Glutamatergic neuron (in vitro differentiated cells): Measurements from ENCODE around the gene FBN2. TPM values are rescaled to one million over a fixed set of nuclear protein-coding genes. Genes with fewer than 3 reads are reported as not detected.
"Not testable (repeated sequence)": the region's sequence is repeated elsewhere in the genome, so short reads cannot be mapped to it uniquely, and the experiment has no call there.

Experiments
- DNase-seq: peaks from one replicate; pipeline ENCODE4 v3.0.0; 2022
- H3K27ac Mint-ChIP-seq: one replicate; pipeline ENCODE4 v1.8.0; 2020; ENCODE audit warnings: mild to moderate bottlenecking, mixed read lengths, inconsistent platforms; ENCODE audit not compliant: unreplicated experiment
- H3K27me3 Mint-ChIP-seq: one replicate; pipeline ENCODE4 v1.8.0; 2020; ENCODE audit warnings: mild to moderate bottlenecking, moderate library complexity, mixed read lengths, inconsistent platforms; ENCODE audit not compliant: unreplicated experiment
- H3K36me3 Mint-ChIP-seq: one replicate; pipeline ENCODE4 v1.8.0; 2020; ENCODE audit warnings: mild to moderate bottlenecking, mixed read lengths, inconsistent platforms; ENCODE audit not compliant: unreplicated experiment
- H3K4me1 Mint-ChIP-seq: one replicate; pipeline ENCODE4 v1.8.0; 2020; ENCODE audit warnings: mild to moderate bottlenecking, low read depth, mixed read lengths, inconsistent platforms; ENCODE audit not compliant: unreplicated experiment
- H3K4me3 Mint-ChIP-seq: one replicate; pipeline ENCODE4 v1.8.0; 2020; ENCODE audit warnings: mild to moderate bottlenecking, mixed read lengths, inconsistent platforms; ENCODE audit not compliant: unreplicated experiment
- H3K9me3 Mint-ChIP-seq: one replicate; pipeline ENCODE4 v1.8.0; 2020; ENCODE audit warnings: mild to moderate bottlenecking, moderate library complexity, mixed read lengths, inconsistent platforms; ENCODE audit not compliant: unreplicated experiment
- total RNA-seq: library from RNA; stranded (reverse); fragmentation: NEBNext Ultra II Directional; extraction: Animal tissue kit (Norgen Biotek cat#: 25700); gene quantifications from one replicate; pipeline ENCODE4 v1.2.1, GENCODE V29; 2021; ENCODE audit not compliant: unreplicated experiment
- TF ChIP-seq, protein P1 (sequence below): fragments of 200-600 bp; sonication (generic); IDR thresholded peaks from one replicate; pipeline ENCODE4 v1.5.0; 2021; ENCODE audit not compliant: partially characterized antibody, unreplicated experiment

The FBN2 gene
- total RNA-seq, 1 donor from 2014 or later: 0.86 TPM

DNA sequence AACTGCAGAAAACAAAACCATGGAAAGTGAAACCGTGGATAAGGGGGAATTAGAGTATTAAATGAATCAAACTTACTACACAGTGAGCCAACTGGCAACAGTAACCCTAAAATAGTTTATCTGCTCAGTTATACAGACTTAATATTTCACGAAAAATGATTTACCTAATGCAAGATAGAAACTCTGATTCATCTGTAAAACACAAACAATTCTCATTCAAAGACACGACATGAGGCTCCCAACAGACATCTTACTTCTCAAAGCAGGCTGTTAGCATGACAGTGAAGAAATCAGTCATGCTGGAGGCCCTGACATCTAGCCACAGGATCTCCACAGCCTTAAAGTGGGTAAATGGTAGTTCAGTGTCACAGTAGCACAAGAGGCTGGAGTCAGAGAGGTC lies 131.2 kb downstream of the FBN2 start:
- peaks cover 9% of the 10 kb centered on the region for H3K4me1 Mint-ChIP-seq

DNA sequence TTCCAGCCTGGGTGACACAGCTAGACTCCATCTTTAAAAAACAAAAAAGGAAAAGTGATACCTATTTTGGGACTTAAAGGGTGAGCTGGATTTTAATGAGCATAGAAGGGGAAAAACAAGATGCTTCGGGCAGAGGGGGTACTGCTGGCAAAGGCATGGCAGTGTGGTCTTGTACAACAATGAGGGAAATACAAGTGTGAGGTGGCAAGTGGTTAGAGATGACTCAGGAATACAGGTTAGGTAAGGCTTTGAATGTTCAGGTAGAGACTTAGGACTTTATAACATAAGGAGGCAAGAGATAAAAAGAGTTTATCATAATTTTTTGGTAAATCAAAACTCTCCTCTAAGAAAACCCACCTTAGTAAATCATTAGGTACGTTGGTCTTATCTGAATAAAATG lies 132.9 kb downstream of the FBN2 start:
- no peak for DNase-seq
- H3K27ac Mint-ChIP-seq: no peak overlapping the region
- H3K4me3 Mint-ChIP-seq: no peak overlapping the region
- peaks cover 9% of the 10 kb centered on the region for H3K4me1 Mint-ChIP-seq
- no peaks in the 10 kb centered on the region for H3K27me3 Mint-ChIP-seq
- no peaks in the 10 kb centered on the region for H3K36me3 Mint-ChIP-seq
- TF ChIP-seq, protein P1, sequence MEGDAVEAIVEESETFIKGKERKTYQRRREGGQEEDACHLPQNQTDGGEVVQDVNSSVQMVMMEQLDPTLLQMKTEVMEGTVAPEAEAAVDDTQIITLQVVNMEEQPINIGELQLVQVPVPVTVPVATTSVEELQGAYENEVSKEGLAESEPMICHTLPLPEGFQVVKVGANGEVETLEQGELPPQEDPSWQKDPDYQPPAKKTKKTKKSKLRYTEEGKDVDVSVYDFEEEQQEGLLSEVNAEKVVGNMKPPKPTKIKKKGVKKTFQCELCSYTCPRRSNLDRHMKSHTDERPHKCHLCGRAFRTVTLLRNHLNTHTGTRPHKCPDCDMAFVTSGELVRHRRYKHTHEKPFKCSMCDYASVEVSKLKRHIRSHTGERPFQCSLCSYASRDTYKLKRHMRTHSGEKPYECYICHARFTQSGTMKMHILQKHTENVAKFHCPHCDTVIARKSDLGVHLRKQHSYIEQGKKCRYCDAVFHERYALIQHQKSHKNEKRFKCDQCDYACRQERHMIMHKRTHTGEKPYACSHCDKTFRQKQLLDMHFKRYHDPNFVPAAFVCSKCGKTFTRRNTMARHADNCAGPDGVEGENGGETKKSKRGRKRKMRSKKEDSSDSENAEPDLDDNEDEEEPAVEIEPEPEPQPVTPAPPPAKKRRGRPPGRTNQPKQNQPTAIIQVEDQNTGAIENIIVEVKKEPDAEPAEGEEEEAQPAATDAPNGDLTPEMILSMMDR: no peak
- H3K9me3 Mint-ChIP-seq: peaks cover 2% of the 10 kb centered on the region

More for the DNA sequence above, 131.2 kb downstream of the FBN2 start:
- H3K4me3 Mint-ChIP-seq: no peak overlapping the region
- H3K36me3 Mint-ChIP-seq: no peaks in the 10 kb centered on the region
- no peak overlapping the region for H3K27ac Mint-ChIP-seq
- peaks cover 2% of the 10 kb centered on the region for H3K9me3 Mint-ChIP-seq
- TF ChIP-seq, protein P1: no peak
- no peak for DNase-seq
- no peaks in the 10 kb centered on the region for H3K27me3 Mint-ChIP-seq

GRCh38 chr5:128403333-128403732 lies 134.7 kb downstream of the FBN2 start:
- TF ChIP-seq, protein P1: no peak
- H3K36me3 Mint-ChIP-seq: no peaks in the 10 kb centered on the region
- no peak overlapping the region for H3K4me3 Mint-ChIP-seq
- H3K9me3 Mint-ChIP-seq: peaks cover 2% of the 10 kb centered on the region
- peaks cover 4% of the 10 kb centered on the region for H3K4me1 Mint-ChIP-seq
- H3K27me3 Mint-ChIP-seq: no peaks in the 10 kb centered on the region
- DNase-seq: no peak
- H3K27ac Mint-ChIP-seq: no peak overlapping the region

GRCh38 chr5:128402506-128402905 lies 135.5 kb downstream of the FBN2 start:
- Mint-ChIP-seq H3K4me1 (peaks cover 3% of the 10 kb centered on the region), H3K4me3 (no peak overlapping the region), H3K36me3 (no peaks in the 10 kb centered on the region), H3K9me3 (peaks cover 2% of the 10 kb centered on the region), H3K27me3 (no peaks in the 10 kb centered on the region), H3K27ac (no peak overlapping the region)
- TF ChIP-seq, protein P1: no peak
- DNase-seq: no peak

DNA sequence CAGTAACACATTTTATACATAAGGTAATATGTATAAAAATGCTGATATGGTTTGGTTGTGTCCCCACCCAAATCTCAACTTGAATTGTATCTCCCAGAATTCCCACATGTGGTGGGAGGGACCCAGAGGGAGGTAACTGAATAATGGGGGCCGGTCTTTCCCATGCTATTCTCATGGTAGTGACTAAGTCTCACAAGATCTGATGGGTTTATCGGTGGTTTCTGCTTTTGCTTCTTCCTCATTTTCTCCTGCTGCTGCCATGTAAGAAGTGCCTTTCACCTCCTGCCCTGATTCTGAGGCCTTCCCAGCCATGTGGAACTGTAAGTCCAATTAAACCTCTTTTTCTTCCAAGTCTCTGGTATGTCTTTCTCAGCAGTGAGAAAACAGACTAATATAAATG lies 137.3 kb downstream of the FBN2 start:
- not testable (repeated sequence) for H3K27ac Mint-ChIP-seq, DNase-seq, H3K36me3 Mint-ChIP-seq, H3K4me3 Mint-ChIP-seq, H3K4me1 Mint-ChIP-seq, H3K27me3 Mint-ChIP-seq, H3K9me3 Mint-ChIP-seq

- H3K9me3 Mint-ChIP-seq: no peaks in the 10 kb centered on the region
- H3K27me3 Mint-ChIP-seq: no peaks in the 10 kb centered on the region
- no peak overlapping the region for H3K4me3 Mint-ChIP-seq
- no peaks in the 10 kb centered on the region for H3K4me1 Mint-ChIP-seq
- TF ChIP-seq, protein P1: no peak
- no peaks in the 10 kb centered on the region for H3K36me3 Mint-ChIP-seq
- DNase-seq: no peak
- no peak overlapping the region for H3K27ac Mint-ChIP-seq
Observed at GRCh38 chr5:128399111-128399510, 138.9 kb downstream of the FBN2 start.
